Measurements from ENCODE around the gene COBL.

- TF ChIP-seq, protein P1, sequence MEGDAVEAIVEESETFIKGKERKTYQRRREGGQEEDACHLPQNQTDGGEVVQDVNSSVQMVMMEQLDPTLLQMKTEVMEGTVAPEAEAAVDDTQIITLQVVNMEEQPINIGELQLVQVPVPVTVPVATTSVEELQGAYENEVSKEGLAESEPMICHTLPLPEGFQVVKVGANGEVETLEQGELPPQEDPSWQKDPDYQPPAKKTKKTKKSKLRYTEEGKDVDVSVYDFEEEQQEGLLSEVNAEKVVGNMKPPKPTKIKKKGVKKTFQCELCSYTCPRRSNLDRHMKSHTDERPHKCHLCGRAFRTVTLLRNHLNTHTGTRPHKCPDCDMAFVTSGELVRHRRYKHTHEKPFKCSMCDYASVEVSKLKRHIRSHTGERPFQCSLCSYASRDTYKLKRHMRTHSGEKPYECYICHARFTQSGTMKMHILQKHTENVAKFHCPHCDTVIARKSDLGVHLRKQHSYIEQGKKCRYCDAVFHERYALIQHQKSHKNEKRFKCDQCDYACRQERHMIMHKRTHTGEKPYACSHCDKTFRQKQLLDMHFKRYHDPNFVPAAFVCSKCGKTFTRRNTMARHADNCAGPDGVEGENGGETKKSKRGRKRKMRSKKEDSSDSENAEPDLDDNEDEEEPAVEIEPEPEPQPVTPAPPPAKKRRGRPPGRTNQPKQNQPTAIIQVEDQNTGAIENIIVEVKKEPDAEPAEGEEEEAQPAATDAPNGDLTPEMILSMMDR (conservative IDR thresholded peaks at IDR 0.05) = no peak
- TF ChIP-seq EZH2 (IDR thresholded peaks at IDR 0.05; ENCODE audit: low read depth) = no peak
Observed at GRCh38 chr7:51306761-51307160, 9.8 kb downstream of the COBL start.
